ENCODE measurements around the gene ITM2B. TPM values are rescaled to one million over a fixed set of nuclear protein-coding genes. Genes with fewer than 3 reads are reported as not detected.
A peak's percentile ranks its signal among the peaks of the same experiment; 100 is the strongest.

Gene ITM2B
- total RNA-seq, 2 experiments from 2014 or later: 385 to 429 TPM

GRCh38 chr13:48278806-48279205 is 45.8 kb downstream of the ITM2B start:
- Mint-ChIP-seq H3K36me3 (peaks cover 3% of the 10 kb centered on the region), H3K27ac (no peak overlapping the region), H3K27me3 (no peaks in the 10 kb centered on the region), H3K9me3 (no peaks in the 10 kb centered on the region), H3K4me3 (no peak overlapping the region), H3K4me1 (no peaks in the 10 kb centered on the region)
- POLR2A ChIA-PET: no interaction called here
- no peak for DNase-seq
- no peak for ATAC-seq (ENCODE audit: low read depth)

GRCh38 chr13:48281556-48281955 is 48.5 kb downstream of the ITM2B start:
- ATAC-seq (ENCODE audit: low read depth): no peak
- H3K27ac Mint-ChIP-seq: no peak overlapping the region
- no peaks in the 10 kb centered on the region for H3K27me3 Mint-ChIP-seq
- H3K36me3 Mint-ChIP-seq: no peaks in the 10 kb centered on the region
- H3K9me3 Mint-ChIP-seq: no peaks in the 10 kb centered on the region
- POLR2A ChIA-PET: no interaction called here
- H3K4me3 Mint-ChIP-seq: no peak overlapping the region
- no peaks in the 10 kb centered on the region for H3K4me1 Mint-ChIP-seq
- DNase-seq: no peak

- peaks cover 6% of the 10 kb centered on the region for H3K4me1 Mint-ChIP-seq
- DNase-seq (no peak), ATAC-seq (ENCODE audit: low read depth) (no peak)
- H3K4me3 Mint-ChIP-seq: no peak overlapping the region
- no peak overlapping the region for H3K27ac Mint-ChIP-seq
- H3K9me3 Mint-ChIP-seq: no peaks in the 10 kb centered on the region
- POLR2A ChIA-PET: no interaction called here
- H3K36me3 Mint-ChIP-seq: peaks cover 2% of the 10 kb centered on the region
- peaks cover 18% of the 10 kb centered on the region for H3K27me3 Mint-ChIP-seq
Observed at GRCh38 chr13:48291730-48292129, 58.7 kb downstream of the ITM2B start.

- Mint-ChIP-seq H3K27ac (no peak overlapping the region), H3K4me3 (no peak overlapping the region), H3K27me3 (peaks cover 18% of the 10 kb centered on the region), H3K4me1 (peaks cover 12% of the 10 kb centered on the region), H3K9me3 (no peaks in the 10 kb centered on the region), H3K36me3 (peaks cover 4% of the 10 kb centered on the region)
- no peak for ATAC-seq (ENCODE audit: low read depth)
- POLR2A ChIA-PET: no interaction called here
- DNase-seq: no peak
Observed at GRCh38 chr13:48292650-48293049, 59.6 kb downstream of the ITM2B start.

- POLR2A ChIA-PET: no interaction called here
- H3K4me1 Mint-ChIP-seq: peaks cover 13% of the 10 kb centered on the region
- H3K4me3 Mint-ChIP-seq: no peak overlapping the region
- H3K9me3 Mint-ChIP-seq: no peaks in the 10 kb centered on the region
- H3K27ac Mint-ChIP-seq: no peak overlapping the region
- no peak for ATAC-seq (ENCODE audit: low read depth)
- DNase-seq: no peak
- peaks cover 7% of the 10 kb centered on the region for H3K36me3 Mint-ChIP-seq
- H3K27me3 Mint-ChIP-seq: peaks cover 8% of the 10 kb centered on the region
Observed at GRCh38 chr13:48294653-48295052, 61.6 kb downstream of the ITM2B start.

- H3K4me3 Mint-ChIP-seq: no peak overlapping the region
- no peaks in the 10 kb centered on the region for H3K9me3 Mint-ChIP-seq
- no peak overlapping the region for H3K27ac Mint-ChIP-seq
- H3K27me3 Mint-ChIP-seq: peaks cover 4% of the 10 kb centered on the region
- peaks cover 7% of the 10 kb centered on the region for H3K36me3 Mint-ChIP-seq
- no peak for DNase-seq
- POLR2A ChIA-PET: no interaction called here
- peaks cover 15% of the 10 kb centered on the region for H3K4me1 Mint-ChIP-seq
- ATAC-seq (ENCODE audit: low read depth): no peak
Observed at GRCh38 chr13:48295271-48295670, 62.3 kb downstream of the ITM2B start.

GRCh38 chr13:48296528-48296927 is 63.5 kb downstream of the ITM2B start:
- DNase-seq: no peak
- ATAC-seq (ENCODE audit: low read depth): no peak
- Mint-ChIP-seq H3K27ac (no peak overlapping the region), H3K27me3 (no peaks in the 10 kb centered on the region), H3K4me1 (peaks cover 15% of the 10 kb centered on the region), H3K36me3 (peaks cover 7% of the 10 kb centered on the region), H3K9me3 (no peaks in the 10 kb centered on the region), H3K4me3 (no peak overlapping the region)
- POLR2A ChIA-PET: interaction anchor here (1.4 kb wide), 1 partner anchor 59 kb away, joined by 3 read pairs; no protein-coding TSS in a partner anchor

- H3K36me3 Mint-ChIP-seq: peaks cover 7% of the 10 kb centered on the region
- H3K9me3 Mint-ChIP-seq: no peaks in the 10 kb centered on the region
- POLR2A ChIA-PET: interaction anchor here (1.4 kb wide), 1 partner anchor 60 kb away, joined by 3 read pairs; no protein-coding TSS in a partner anchor
- H3K4me1 Mint-ChIP-seq: peaks cover 15% of the 10 kb centered on the region
- H3K4me3 Mint-ChIP-seq: no peak overlapping the region
- DNase-seq (no peak), ATAC-seq (ENCODE audit: low read depth) (no peak)
- no peaks in the 10 kb centered on the region for H3K27me3 Mint-ChIP-seq
- H3K27ac Mint-ChIP-seq: no peak overlapping the region
Observed at GRCh38 chr13:48297131-48297786, 64.3 kb downstream of the ITM2B start.

- POLR2A ChIA-PET: no interaction called here
- ATAC-seq (ENCODE audit: low read depth): no peak
- no peak overlapping the region for H3K27ac Mint-ChIP-seq
- H3K36me3 Mint-ChIP-seq: peaks cover 7% of the 10 kb centered on the region
- no peaks in the 10 kb centered on the region for H3K27me3 Mint-ChIP-seq
- H3K4me1 Mint-ChIP-seq: peaks cover 24% of the 10 kb centered on the region
- H3K9me3 Mint-ChIP-seq: no peaks in the 10 kb centered on the region
- H3K4me3 Mint-ChIP-seq: no peak overlapping the region
- no peak for DNase-seq
Observed at GRCh38 chr13:48299591-48299990, 66.6 kb downstream of the ITM2B start.

GRCh38 chr13:48302871-48303358 is 69.9 kb downstream of the ITM2B start:
- no peak for DNase-seq
- no peak for ATAC-seq (ENCODE audit: low read depth)
- Mint-ChIP-seq H3K27me3 (no peaks in the 10 kb centered on the region), H3K27ac (peak overlapping the region; percentile 97), H3K36me3 (peaks cover 16% of the 10 kb centered on the region), H3K4me1 (peaks cover 27% of the 10 kb centered on the region), H3K4me3 (peak overlapping the region; percentile 92), H3K9me3 (no peaks in the 10 kb centered on the region)
- POLR2A ChIA-PET: interaction anchor here (0.7 to 1.0 kb wide), 5 partner anchors 70 to 265 kb away, joined by 3 to 4 read pairs (median 4); partner anchors contain the start of gene ITM2B

- POLR2A ChIA-PET: interaction anchor here (0.8 to 1.7 kb wide), 10 partner anchors 9 to 276 kb away, joined by 3 to 6 read pairs (median 4); partner anchors contain the start of genes ITM2B, NUDT15 and RCBTB2
- Mint-ChIP-seq H3K27ac (peak within 1 kb of the TSS; percentile 98), H3K9me3 (no peaks in the 10 kb centered on the region), H3K27me3 (no peaks in the 10 kb centered on the region), H3K4me3 (peak within 1 kb of the TSS; percentile 92), H3K4me1 (peaks cover 27% of the 10 kb centered on the region), H3K36me3 (peaks cover 18% of the 10 kb centered on the region)
- ATAC-seq (ENCODE audit: low read depth) (peak; percentile 80), DNase-seq (peak; percentile 96)
Observed at GRCh38 chr13:48303359-48304142, 70.5 kb downstream of the ITM2B start, which contains the start of gene RB1. TSS of gene RB1 (plus strand) at chr13:48303751. CDS start at chr13:48303913, 162 bp downstream.

GRCh38 chr13:48304143-48304876 is 71.3 kb downstream of the ITM2B start:
- H3K4me3 Mint-ChIP-seq: peak overlapping the region; percentile 92
- H3K27me3 Mint-ChIP-seq: no peaks in the 10 kb centered on the region
- H3K27ac Mint-ChIP-seq: peak overlapping the region; percentile 98
- no peaks in the 10 kb centered on the region for H3K9me3 Mint-ChIP-seq
- peaks cover 21% of the 10 kb centered on the region for H3K36me3 Mint-ChIP-seq
- H3K4me1 Mint-ChIP-seq: peaks cover 30% of the 10 kb centered on the region
- POLR2A ChIA-PET: interaction anchor here (0.8 to 1.7 kb wide), 9 partner anchors 8 to 276 kb away, joined by 3 to 6 read pairs (median 3); partner anchors contain the start of genes ITM2B, NUDT15 and RCBTB2
- ATAC-seq (ENCODE audit: low read depth) (peak; percentile 21), DNase-seq (peak; percentile 54)

GRCh38 chr13:48311223-48311622 is 78.2 kb downstream of the ITM2B start:
- peaks cover 3% of the 10 kb centered on the region for H3K9me3 Mint-ChIP-seq
- H3K4me1 Mint-ChIP-seq: peaks cover 34% of the 10 kb centered on the region
- no peak overlapping the region for H3K27ac Mint-ChIP-seq
- peaks cover 47% of the 10 kb centered on the region for H3K36me3 Mint-ChIP-seq
- H3K4me3 Mint-ChIP-seq: no peak overlapping the region
- no peaks in the 10 kb centered on the region for H3K27me3 Mint-ChIP-seq
- DNase-seq: no peak
- POLR2A ChIA-PET: no interaction called here
- no peak for ATAC-seq (ENCODE audit: low read depth)
